HUDEP-2 (cell line): ENCODE measurements around the gene ITGBL1.

Source experiments
- DNase-seq, 76 experiments: peaks; one replicate each; lab custom pipeline; 2025; ENCODE audit not compliant: unreplicated experiment in 76 of 76; lab: John Stamatoyannopoulos, UW

Gene ITGBL1

DNA sequence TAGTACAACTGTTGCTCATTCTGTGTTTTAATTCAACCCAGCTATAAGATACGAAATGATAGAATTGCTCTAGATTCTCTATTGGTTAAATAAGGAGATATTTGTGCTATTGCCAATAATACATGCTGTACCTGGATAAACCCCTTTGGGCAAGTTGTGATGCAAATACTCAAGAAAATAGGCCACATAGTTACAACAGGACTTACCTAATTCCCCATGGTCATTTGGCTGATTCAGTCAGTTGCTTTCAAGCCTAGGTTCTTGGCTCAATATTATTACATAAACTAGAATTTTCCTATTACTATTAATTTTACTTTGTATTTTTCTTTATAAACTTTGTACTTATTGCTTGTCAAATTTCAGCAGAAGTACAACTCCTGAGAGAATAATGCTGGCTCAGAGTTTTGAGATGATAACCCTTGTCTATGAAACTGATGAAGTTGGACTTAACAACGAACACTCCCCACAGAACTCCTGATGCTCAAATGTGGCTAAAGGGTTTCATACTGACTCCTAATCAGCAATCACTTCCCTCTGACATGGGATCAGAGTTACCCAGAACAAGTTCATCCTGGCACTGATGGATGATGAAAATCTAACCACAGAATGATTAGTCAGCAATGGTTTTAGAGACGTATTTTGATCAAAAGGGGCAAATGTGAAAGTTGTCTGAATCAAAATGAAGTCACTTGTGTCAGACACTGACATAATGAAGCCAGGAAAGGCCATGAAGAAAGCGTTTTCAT lies 221.1 kb downstream of the ITGBL1 start:
- peak in 3 of 76 experiments; percentile 4 to 27 (median 10) for DNase-seq

DNA sequence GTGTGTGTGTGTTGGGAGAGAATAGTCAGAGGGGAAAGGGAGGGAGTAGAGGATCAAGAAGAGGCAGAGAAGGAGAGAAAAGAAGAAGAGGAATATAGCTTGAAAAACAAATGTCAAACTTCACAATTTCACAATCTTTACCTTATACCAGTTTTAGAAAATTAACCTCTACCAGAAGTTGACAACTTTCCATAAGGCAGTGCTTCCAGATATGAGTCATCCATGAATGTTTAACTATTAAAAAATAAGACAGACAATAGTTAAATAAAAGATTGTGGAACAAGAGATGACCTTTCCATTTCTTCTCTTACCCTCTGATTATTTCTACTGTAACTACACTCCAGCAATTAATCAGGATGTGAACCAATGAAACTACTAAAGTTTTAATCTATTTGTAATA lies 229.4 kb downstream of the ITGBL1 start:
- no peak for DNase-seq

DNA sequence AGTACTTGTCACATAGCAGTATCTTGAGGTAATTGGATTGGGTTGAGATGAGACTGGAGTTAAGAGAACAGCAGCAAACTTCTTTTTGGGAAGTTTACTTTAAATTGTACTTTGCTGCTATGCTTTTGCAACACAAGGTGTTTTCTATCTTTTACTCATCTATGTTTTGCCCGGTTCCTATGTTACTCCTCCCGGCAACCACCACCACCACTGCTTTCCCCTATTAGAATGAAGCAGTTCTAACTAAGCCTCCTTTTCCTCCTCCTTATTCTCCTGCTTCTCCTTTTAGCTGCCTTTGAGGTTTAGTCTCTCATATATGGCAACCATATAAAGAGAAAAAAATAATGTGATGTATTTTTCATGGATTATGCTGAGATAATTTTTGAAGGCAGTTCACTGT lies 233.5 kb downstream of the ITGBL1 start:
- peak in 2 of 76 experiments; percentile 4 to 8 for DNase-seq

DNA sequence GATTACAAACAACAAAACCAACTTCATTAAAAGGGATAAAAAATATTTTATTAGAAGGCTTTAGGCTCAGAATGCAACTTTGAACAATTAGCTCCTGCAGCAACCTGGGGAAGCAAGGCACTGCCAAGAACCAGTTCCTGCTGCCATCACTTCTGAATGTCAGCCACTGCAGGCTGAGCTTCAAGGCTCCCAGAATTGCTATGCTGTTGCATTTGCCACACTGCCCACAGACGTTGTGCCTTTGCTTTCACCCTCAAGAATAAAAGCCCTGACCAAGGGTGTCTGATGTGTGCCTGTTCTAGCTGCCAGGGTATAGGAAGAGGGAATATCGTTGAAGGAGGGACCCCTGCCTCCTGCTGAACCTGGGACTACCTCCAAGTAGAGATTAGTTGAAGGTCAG lies 238.4 kb downstream of the ITGBL1 start:
- DNase-seq = no peak

DNA sequence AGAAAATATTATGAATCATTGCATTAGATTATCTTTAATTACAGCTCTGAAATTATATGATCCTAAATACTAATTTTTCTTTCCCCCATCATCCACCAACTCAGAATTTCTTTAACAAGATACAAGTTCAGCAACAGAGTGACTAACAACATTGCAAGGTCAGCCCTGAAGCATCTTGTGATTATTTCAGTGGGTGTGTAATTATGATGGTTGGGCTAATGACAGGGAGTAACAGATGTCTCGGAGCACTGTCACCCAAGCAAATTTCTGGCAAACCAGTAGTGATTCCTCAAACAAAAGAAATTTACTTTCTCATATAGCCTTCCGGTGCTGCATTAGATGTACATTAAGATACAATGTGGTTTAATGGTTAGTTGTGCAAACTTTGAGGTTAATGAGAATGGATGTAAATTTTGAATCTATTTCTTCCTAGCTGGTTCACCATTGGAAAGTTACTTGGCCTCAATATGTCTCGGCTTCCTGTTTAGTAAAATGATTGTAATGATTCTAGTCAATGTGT lies 238.9 kb downstream of the ITGBL1 start:
- DNase-seq = no peak

DNA sequence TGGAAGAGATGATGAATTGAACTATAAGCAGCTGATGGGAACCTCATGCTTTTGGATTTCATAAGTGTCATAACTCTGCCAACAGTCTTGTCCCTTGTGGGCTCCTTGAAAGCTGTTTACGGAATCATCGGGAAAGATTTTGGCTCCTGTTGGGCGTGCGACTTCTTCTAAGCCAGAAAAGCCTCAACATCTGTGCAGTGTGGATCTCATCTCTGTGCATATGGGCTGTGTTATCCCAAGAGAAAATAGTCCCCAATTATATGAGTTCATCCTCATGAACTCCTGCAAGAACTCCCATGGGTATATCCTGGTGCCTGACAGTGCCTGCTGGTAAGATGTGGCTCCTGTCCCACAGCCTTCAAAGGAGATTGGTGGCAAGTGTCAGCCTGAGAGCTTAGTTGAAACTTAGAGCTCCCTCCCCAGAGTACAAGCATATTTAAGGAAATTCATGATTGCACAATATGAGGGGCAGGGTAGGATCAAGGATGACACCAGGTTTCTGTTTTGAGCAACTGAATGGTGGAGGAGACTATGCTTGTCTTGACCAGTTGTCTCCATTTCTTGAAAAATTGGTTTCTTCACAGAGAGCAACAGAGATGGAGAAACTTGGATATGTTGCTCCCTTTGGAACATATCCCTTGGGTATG lies 243.5 kb downstream of the ITGBL1 start:
- DNase-seq = no peak

DNA sequence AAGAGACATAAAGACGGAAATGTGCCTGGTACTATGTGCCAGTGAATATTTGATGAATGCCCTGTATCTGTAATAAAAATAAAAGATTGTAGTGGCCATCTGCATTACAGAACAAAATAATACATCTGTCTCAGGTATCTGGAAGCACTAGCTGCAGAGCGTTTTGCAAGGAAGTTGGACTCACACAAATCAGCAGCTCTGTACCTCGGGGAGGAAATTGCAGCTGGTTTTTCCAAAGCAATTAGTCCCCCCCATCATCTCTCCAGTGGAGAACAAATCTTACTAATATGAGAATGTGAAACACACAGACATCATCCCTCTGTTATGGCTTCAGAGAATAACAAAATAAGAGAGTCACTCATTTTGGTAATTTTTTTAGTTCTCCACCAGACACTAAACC lies 245.3 kb downstream of the ITGBL1 start:
- no peak for DNase-seq

DNA sequence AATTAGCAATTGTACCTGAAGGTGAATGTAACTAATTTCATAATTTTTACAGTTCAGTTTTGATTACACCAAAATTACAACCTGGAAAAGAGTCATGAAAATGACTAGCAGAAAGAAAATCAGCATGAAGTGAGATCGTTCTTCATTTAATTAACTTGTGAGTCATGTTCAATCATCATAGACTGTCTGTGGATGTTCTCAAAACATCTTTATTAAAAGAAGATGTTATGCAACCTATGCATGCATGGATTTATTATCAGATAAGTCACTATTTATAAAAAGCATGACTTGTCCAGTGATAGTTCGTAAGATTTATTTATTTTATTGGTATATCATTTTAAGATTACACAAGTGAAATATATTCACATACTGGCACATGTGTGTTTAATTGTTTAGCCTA lies 245.9 kb downstream of the ITGBL1 start:
- no peak for DNase-seq

DNA sequence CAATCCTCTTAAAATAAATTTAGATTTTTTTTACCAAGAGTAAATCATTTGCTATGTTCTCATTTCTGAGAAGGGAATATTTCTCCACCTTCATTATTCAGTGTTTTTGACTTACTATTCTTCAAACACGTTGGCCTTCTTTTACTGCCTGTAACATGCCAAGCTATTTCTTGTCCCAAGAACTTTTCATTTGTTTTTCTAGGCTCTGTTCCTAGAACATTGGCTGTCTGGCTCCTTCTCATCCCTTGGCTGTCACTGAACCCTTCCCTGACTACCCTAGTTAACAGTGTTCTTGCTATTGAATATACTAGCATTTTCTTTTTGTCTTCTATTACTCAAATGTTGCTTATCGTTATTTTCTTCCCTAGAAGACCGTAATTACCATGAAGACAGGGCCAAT lies 248.1 kb downstream of the ITGBL1 start:
- no peak for DNase-seq

DNA sequence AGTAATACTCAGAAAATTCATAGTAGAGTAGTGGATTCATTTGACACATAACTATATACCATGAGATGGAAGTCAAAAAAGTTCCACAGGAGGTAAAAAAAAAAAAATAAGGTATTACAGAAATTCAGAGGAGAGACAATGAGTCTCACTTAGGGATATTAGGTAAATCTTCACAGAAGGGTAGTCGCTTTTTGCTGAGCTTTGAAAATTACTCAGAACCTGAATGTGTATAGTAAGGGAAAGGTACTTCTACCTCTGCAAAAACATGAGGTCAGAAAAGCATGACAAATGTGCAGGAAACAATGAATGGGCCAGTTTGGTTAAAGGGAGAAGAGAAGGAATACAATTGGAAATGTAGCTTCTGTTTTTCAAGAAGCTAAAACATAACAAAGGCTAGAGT lies 250.6 kb downstream of the ITGBL1 start:
- DNase-seq = no peak

DNA sequence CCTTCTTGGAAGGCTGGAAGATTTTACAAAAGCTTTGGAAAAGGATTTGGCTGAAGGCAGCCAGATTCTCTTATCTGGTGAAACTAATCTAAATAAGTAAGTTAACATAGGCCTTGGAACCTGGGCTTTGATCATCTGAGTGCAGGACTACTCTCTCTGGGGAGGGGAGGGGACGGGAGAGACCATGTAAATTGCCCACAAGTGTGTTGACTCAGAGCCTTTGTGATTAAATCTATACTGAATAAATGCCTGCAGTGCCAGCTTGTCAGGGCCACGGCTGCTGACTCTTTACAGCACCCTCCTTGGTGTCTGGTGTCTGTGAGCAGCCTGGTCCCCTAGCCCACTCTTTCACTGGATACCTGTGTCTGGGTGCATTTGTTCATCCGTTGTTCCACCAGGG lies 251.4 kb downstream of the ITGBL1 start:
- peak in 10 of 76 experiments; percentile 2 to 55 (median 8) for DNase-seq

DNA sequence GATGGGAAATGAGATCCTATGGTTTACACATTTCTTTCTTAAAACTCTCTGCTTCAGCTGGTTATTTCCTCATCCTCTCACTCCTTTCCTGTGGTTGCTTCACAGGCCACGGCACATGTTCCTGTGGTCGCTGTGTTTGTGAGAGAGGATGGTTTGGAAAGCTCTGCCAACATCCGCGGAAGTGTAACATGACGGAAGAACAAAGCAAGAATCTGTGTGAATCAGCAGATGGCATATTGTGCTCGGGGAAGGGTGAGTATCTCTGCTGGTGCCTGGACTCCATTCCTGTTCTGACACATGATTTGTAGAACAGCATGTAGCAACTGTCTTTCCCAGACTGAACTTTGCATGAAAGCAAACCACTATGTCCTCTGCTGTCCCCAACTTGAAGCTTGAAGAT lies 254.2 kb downstream of the ITGBL1 start:
- DNase-seq = no peak

DNA sequence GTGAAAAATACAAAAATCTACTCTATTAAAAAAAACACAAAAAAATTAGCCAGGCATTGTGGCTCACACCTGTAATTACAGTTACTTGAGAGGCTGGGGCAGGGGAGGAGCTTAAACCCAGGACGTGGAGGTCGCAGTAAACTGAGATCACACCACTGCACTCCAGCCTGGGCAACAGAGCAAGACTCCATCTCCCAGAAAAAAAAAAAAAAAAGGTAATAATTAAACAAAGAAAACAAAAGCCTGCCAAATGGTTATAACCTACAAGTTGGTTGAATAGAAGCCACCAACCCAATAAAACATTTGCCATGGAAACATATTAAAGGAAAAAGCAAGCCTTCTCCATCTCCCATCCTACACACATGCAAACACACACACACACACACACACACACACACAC lies 255.2 kb downstream of the ITGBL1 start:
- no peak for DNase-seq

DNA sequence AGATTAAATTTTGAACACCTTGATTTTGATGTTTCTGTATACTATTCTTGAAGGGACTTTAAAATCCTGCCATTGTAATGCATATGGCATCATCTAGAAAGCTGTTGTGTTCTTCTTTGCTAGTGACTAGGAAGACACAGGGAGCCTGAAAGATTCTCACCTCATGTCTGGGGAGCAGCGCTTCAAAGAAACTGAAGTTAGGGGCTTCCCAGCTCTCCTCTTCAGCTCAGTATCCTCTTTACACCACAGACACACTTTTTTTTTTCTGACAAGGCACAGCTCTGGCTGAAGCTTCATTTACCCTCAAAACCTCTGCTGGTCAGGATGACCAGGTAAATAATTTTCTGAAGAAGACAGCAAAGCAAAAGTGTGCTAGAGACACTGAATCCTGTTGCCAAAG lies 255.6 kb downstream of the ITGBL1 start:
- no peak for DNase-seq

DNA sequence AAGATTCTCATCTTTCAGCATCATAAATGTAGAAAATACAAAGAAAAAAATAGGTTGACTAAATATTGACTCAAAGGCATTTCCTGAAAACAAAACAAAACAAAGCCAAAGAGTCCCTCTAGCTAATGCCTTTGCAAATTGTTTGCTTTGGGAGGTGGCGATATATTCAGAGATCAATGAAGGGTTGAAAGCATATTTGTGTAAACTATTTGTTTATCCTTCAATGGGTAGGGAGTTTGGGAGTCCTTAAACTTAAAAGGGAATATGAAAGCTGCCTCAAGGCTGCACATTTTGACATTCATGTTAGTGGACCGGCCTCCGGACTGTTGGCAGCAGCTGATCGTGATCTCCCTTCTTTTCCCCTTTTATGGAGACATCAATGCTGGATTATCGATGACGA lies 257.5 kb downstream of the ITGBL1 start:
- DNase-seq = no peak

DNA sequence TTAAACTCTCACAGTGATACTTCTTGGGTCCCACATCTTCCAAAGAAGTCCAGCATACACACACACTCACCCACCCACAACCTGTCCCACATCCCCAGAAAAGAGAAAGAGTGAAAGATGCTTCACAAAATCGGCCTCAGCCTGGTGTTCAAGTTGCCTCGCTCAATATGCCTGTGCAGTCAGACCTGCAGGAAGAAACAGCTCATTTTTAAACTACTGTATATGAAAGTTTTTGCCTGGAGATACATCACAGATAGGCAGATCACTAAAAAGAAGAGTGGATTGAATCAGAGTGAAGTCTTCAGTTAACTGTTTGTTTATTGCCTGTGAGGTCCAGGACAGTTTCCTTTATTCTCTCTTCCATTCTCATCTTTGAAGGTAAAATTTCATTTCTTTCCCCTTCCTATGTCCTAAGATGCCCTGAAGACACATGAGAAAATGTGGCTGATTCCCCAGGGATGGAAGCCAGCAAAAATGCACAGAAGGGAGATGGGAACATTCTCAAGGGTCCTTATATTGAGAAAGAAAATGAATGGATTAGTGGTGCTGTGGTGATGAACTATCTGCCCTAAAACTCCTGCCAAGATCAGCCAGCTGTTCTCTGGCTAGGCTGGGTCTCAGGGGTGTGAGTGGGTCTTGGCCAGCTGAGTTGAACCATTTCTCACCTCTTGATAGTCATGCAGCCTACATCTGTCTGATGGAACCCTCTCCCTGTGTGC lies 259.0 kb downstream of the ITGBL1 start:
- DNase-seq = no peak

DNA sequence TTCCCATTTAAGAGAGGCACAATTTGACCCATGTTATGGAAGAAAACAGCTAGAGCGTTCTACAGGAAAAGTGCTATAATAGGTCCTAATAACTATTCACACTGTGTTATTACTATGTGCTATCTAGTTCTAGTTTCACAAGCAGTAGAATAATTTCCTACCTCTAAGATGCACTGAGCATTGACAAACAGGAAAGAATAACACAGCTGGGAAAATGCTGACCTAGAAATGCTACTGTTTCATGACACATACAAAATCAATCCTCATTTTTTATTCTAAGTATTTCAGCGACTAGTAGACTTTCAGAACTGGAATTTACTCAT lies 259.5 kb downstream of the ITGBL1 start:
- DNase-seq = no peak

DNA sequence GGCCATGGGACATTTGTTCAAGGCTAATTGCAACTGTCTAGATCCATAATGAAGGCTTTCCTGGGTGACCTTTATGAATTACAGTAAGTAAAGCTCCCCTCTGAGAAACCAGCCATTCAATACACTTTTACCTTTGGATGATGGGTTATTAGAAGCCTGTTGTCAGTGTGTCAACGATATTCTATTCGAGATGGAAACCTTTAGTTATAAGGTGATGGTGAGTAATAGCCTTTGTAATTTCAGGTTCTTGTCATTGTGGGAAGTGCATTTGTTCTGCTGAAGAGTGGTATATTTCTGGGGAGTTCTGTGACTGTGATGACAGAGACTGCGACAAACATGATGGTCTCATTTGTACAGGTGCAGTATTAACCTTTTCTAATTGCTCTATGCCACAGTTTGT lies 261.7 kb downstream of the ITGBL1 start:
- no peak for DNase-seq

DNA sequence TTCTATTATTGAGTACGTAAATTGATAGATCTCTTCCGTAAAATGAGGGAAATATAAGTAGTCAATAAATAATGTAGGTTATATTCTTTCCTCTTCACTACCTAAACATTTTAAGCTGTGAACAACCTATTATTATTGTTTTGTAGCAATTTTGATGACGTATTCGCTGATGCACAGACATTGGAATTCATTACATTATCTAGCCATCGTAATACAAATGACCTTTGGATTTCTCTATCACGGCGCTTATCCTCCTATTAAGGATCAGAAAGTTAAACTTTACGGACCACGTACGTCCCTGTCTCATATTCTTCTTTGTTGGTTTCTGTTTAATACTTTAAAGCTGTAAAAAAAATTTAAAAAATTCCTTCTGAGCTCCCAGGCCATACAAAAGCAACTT lies 264.9 kb downstream of the ITGBL1 start:
- DNase-seq = no peak

DNA sequence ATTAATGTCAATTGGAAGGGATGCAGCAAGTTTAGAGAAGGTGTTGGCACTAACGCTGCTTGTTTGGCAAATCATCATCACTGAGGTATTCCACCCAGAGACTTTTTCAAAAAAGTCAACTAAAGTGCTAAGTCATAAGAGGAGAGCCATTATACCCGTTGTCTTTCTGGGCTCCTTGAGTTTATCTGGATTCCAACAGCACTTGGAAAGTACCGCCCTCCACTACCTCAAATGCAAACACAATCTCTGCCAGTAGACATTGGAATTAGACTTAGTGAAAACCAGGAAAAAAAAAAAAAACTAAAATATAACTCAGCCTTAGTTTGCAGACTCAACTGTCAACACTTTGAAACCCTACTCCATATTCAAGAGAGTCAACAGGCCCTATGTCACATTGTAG lies 266.0 kb downstream of the ITGBL1 start:
- DNase-seq = no peak

DNA sequence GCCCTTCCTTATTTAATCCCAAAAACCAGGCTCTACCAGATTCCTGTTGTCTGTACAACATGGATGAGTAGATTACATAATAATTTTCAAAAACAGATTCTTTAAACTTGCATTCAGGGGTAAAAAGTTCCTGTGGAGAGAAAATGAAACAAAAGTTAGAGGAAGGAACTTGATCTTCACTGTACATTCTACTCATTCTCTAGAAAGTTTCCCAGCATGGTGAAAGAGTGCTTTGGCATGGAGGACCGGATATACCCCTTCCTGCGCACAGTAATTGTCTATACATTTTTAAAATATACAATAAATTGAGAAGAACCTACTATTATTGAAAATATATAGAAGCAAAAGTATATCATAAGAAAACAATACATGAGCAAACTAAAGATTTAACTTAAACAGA lies 274.2 kb downstream of the ITGBL1 start:
- DNase-seq = no peak

DNA sequence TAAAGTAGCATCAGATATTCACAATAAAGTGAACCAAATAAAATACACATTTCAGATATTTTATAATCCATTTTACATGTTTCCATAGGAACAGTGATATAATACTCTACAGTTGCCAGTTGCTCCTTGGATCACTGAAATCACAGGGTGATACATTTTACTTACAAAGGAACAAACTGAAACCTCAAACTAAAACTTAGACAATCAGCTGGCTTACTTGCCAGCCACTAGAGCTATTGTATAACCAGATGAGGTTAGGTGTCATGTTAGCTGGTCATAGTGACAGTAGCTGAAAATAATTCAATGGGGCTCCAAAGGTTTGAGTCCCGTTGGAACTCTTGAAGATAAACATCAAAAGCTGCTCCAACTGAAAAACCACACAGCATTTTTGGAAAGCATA lies 274.6 kb downstream of the ITGBL1 start:
- DNase-seq = no peak
